RPMI7951 (cell line): ENCODE data around the gene POLR3B. TPM values are rescaled to one million over a fixed set of nuclear protein-coding genes. Genes with fewer than 3 reads are reported as not detected.
"Not testable (repeated sequence)": the region's sequence is repeated elsewhere in the genome, so short reads cannot be mapped to it uniquely, and the experiment has no call there.

Source experiments
- DNase-seq: peaks from one replicate; pipeline ENCODE4 v3.0.0-alpha.2; 2012; ENCODE audit warnings: low read depth
- total RNA-seq: library from RNA; depleted of rRNA; stranded (reverse); fragments of >200 nt; shearing (Covaris generic); gene quantifications from 2 replicates; pipeline ENCODE4 v1.2.3, GENCODE V29; 2014; rRNA removed

POLR3B gene
- 4.4 and 7.0 TPM in 2 replicates for total RNA-seq

GRCh38 chr12:106357549-106358395, at the start of gene POLR3B:
POLR3B (plus strand) TSS chr12:106357748; CDS start chr12:106357880, 132 bp downstream.
- peak; percentile 92 for DNase-seq

GRCh38 chr12:106308121-106308520, 49.4 kb upstream of the POLR3B start:
- no peak for DNase-seq

- no peak for DNase-seq
Observed at GRCh38 chr12:106308611-106309010, 48.9 kb upstream of the POLR3B start.

GRCh38 chr12:106309671-106310505, 47.7 kb upstream of the POLR3B start:
- peak; percentile 51 for DNase-seq

- DNase-seq, result no peak
Observed at GRCh38 chr12:106310687-106311086, 46.9 kb upstream of the POLR3B start.

GRCh38 chr12:106311139-106311538, 46.4 kb upstream of the POLR3B start:
- no peak for DNase-seq

GRCh38 chr12:106313413-106313812, 44.1 kb upstream of the POLR3B start:
- DNase-seq, result not testable (repeated sequence)

GRCh38 chr12:106315523-106315922, 42.0 kb upstream of the POLR3B start:
- no peak for DNase-seq

GRCh38 chr12:106317406-106318082, 40.0 kb upstream of the POLR3B start:
- DNase-seq, result peak; percentile 35

GRCh38 chr12:106321139-106321850, 36.3 kb upstream of the POLR3B start:
- DNase-seq, result no peak

GRCh38 chr12:106323537-106323936, 34.0 kb upstream of the POLR3B start:
- no peak for DNase-seq

GRCh38 chr12:106327309-106327869, 30.2 kb upstream of the POLR3B start:
- DNase-seq, result no peak

- no peak for DNase-seq
Observed at GRCh38 chr12:106328735-106329134, 28.8 kb upstream of the POLR3B start.

GRCh38 chr12:106329231-106329982, 28.1 kb upstream of the POLR3B start:
- no peak for DNase-seq

- DNase-seq, result no peak
Observed at GRCh38 chr12:106331599-106331998, 25.9 kb upstream of the POLR3B start.

- DNase-seq, result no peak
Observed at GRCh38 chr12:106332536-106332935, 25.0 kb upstream of the POLR3B start.

- DNase-seq, result no peak
Observed at GRCh38 chr12:106333010-106333409, 24.5 kb upstream of the POLR3B start.

- no peak for DNase-seq
Observed at GRCh38 chr12:106333756-106334155, 23.8 kb upstream of the POLR3B start.

GRCh38 chr12:106341086-106341877, 16.3 kb upstream of the POLR3B start:
- DNase-seq, result no peak
